ENCODE results near the gene NFIA. TPM values are rescaled to one million over a fixed set of nuclear protein-coding genes. Genes with fewer than 3 reads are reported as not detected.

Gene NFIA
- total RNA-seq, 1 experiment from 2014 or later = 0.35 TPM

DNA sequence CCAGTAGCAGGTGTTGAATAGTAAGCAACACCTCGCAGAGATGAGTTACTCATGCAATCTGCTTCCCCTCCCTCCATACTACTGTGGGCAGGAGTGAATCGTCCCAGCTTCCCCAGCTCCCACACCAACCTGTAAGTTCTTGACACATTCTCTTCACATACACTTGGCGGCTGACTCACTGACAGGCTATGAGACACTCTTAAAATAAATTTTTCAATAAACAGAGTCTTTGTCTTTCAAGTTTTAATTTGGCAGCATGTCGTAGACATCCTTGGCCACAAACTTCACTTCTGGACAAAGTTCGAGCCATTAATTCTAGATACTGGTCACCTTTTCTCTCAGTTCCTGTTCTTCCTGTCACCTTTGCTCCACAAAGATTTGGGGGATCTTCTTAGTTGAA lies 351.9 kb downstream of the NFIA start:
- Histone ChIP-seq H2BK5ac (ENCODE audit: insufficient read length, low read length) (no peak overlapping the region), H2BK20ac (ENCODE audit: low read depth, low read length, poor library complexity, severe bottlenecking) (no peak overlapping the region), H3K14ac (ENCODE audit: insufficient read depth, low read length) (no peak overlapping the region), H3K27ac (ENCODE audit: insufficient read length, low read depth, low read length) (no peak overlapping the region), H3K23me2 (ENCODE audit: insufficient read length, low read depth, low read length, poor library complexity, severe bottlenecking) (no peaks in the 10 kb centered on the region), H3K4me2 (ENCODE audit: insufficient read depth, insufficient read length, low read length) (no peak overlapping the region), H2AK5ac (ENCODE audit: insufficient read length, low read length) (no peak overlapping the region), H3K56ac (ENCODE audit: insufficient read length, low read depth, low read length) (no peak overlapping the region), H2BK15ac (ENCODE audit: low read depth, low read length) (no peak overlapping the region), H4K8ac (replicated peaks; ENCODE audit: insufficient read length, low read depth, low read length) (no peak overlapping the region), H2BK120ac (ENCODE audit: low read depth, low read length, poor library complexity, severe bottlenecking) (no peak overlapping the region), H2AFZ (ENCODE audit: low read length) (no peak overlapping the region), H2BK12ac (ENCODE audit: insufficient read length, low read depth, low read length) (no peak overlapping the region), H3K4me1 (ENCODE audit: insufficient read depth, low read length) (no peaks in the 10 kb centered on the region), H4K5ac (ENCODE audit: insufficient read length, low read depth, low read length) (no peak overlapping the region), H3K9ac (ENCODE audit: extremely low read depth, insufficient read length, low read length) (no peak overlapping the region), H3K79me2 (ENCODE audit: insufficient read depth, low read length) (no peaks in the 10 kb centered on the region), H3K27me3 (ENCODE audit: insufficient read depth, low read length) (no peaks in the 10 kb centered on the region), H3K9me3 (ENCODE audit: control insufficient read depth, low read depth, low read length) (no peaks in the 10 kb centered on the region), H3K18ac (ENCODE audit: insufficient read length, low read depth, low read length) (no peak overlapping the region), H3K4ac (ENCODE audit: low read depth, low read length) (no peak overlapping the region), H3K79me1 (ENCODE audit: insufficient read depth, low read depth, low read length, poor library complexity, severe bottlenecking) (no peaks in the 10 kb centered on the region), H3T11ph (ENCODE audit: low read length) (no peak overlapping the region), H3K23ac (ENCODE audit: insufficient read length, low read depth, low read length) (no peak overlapping the region), H4K20me1 (ENCODE audit: control insufficient read depth, insufficient read depth, insufficient read length) (no peaks in the 10 kb centered on the region), H4K91ac (ENCODE audit: insufficient read length, low read depth, low read length) (no peak overlapping the region)
- Mint-ChIP-seq H3K27me3 (ENCODE audit: low read depth) (no peaks in the 10 kb centered on the region; the same call in 1 of the 2 replicates), H3K27ac (peak overlapping the region in 1 of 3 experiments; percentile 56; a peak in 1 of 7 replicates), H3K4me3 (no peak overlapping the region), H3K4me1 (peaks cover 9 to 16% of the 10 kb centered on the region in 2 experiments), H3K36me3 (ENCODE audit: insufficient read depth in 1 of 3, low read depth in 3 of 3) (no peaks in the 10 kb centered on the region; a peak in 1 of 7 replicates), H3K9me3 (no peaks in the 10 kb centered on the region)
- no peak for TF ChIP-seq CTCF (conservative IDR thresholded peaks at IDR 0.05)
- DNase-seq = no peak
- WGBS (ENCODE audit: extremely low coverage, insufficient read length, low lambda C conversion rate) = no CpG with 5 or more reads among the region's 5 CpGs

All from H9 (cell line).